ENCODE measurements around the gene SMIM20.

SMIM20 gene

GRCh38 chr4:25927361-25928195 is 13.6 kb downstream of the SMIM20 start:
- H3K9me3 ChIP-seq (ENCODE audit: control insufficient read depth, insufficient read depth, low read length), result no peaks in the 10 kb centered on the region
- no peaks in the 10 kb centered on the region for H3K27me3 ChIP-seq (ENCODE audit: control insufficient read depth, insufficient read depth, low read length)
- no peak overlapping the region for H3K27ac ChIP-seq (ENCODE audit: low read depth, low read length)
- 0 out of 2 replicates have a peak, but pooled peaks cover 7% of the 10 kb centered on the region for H3K4me1 ChIP-seq (ENCODE audit: control insufficient read depth, insufficient read depth, low read length)
- peaks cover 12% of the 10 kb centered on the region for H3K36me3 ChIP-seq (ENCODE audit: control insufficient read depth, insufficient read depth, low read length)
- no peak overlapping the region for H3K4me3 ChIP-seq (ENCODE audit: low read depth, low read length)
- H3K9ac ChIP-seq (ENCODE audit: low read depth, low read length), result no peak overlapping the region

DNA sequence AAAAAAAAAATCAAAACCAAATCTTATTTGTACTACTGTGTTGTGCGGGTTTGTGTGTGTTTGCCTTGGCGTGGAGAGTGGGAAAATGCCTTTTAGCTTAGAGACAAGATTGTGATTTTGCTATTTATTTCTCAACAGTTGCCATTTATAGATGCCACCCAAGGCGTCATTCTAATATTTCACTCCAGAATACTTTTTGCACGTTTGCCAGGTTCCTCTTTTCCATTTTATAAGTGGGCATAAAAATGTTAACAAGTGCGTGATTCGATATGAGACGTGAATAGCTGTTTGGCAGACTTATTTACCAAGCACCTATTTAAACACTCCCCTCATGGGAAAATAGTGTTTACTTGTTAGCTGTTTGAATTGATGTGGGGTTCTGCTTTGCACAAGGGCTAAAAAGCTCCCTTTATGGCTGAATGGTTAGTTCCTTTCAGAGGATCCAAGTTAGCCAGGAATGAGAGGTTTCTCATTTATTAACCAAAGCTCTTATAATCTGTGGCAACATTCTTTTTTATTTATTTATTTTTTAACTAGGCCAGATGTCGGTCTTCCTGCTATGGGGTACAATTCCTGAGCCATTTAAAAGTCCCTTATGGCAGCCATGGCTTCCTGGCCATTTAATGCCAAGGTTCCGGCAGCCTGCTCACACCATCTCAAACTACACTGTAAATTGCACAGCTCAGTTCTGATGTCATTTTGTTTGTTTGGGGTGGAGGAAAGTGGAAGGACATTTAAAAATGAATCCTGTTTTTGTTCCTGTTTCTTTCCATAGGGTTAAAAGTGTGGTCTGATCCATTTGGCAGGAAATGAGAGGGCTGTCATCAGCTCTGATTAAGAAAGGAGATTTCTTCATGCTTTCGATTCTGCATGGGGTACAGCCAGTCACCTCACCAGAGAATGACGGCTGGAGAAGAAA is 14.6 kb downstream of the SMIM20 start:
- Histone ChIP-seq H3K36me3 (ENCODE audit: control insufficient read depth, insufficient read depth, low read length) (peaks cover 11% of the 10 kb centered on the region), H3K27ac (ENCODE audit: low read depth, low read length) (no peak overlapping the region), H3K27me3 (ENCODE audit: control insufficient read depth, insufficient read depth, low read length) (no peaks in the 10 kb centered on the region)

DNA sequence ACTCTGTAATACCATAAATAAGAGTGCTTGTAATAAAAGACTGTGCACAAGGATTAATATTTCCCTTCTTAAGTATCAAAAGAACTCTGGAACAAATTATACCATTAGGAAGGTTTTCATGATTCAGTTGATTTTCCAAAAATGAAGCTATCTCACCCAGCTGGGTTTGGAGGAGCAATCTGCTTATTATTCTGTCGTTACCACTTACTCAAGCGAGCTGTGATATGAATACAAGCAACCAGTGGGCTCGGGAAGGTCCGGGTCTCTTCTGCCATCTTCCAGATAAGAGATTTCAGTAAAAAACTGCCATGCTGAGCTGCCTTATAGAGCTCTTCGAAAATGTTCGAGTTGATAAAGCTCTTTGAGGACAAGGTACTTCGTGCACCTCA is 15.3 kb downstream of the SMIM20 start:
- H3K4me1 ChIP-seq (ENCODE audit: control insufficient read depth, insufficient read depth, low read length), result 0 out of 2 replicates have a peak, but pooled peaks cover 7% of the 10 kb centered on the region
- no peak overlapping the region for H3K4me3 ChIP-seq (ENCODE audit: low read depth, low read length)
- peaks cover 11% of the 10 kb centered on the region for H3K36me3 ChIP-seq (ENCODE audit: control insufficient read depth, insufficient read depth, low read length)
- H3K27ac ChIP-seq (ENCODE audit: low read depth, low read length), result no peak overlapping the region
- no peaks in the 10 kb centered on the region for H3K27me3 ChIP-seq (ENCODE audit: control insufficient read depth, insufficient read depth, low read length)
- no peak overlapping the region for H3K9ac ChIP-seq (ENCODE audit: low read depth, low read length)
- no peaks in the 10 kb centered on the region for H3K9me3 ChIP-seq (ENCODE audit: control insufficient read depth, insufficient read depth, low read length)

More for the DNA sequence above, 14.6 kb downstream of the SMIM20 start:
- Histone ChIP-seq H3K9me3 (ENCODE audit: control insufficient read depth, insufficient read depth, low read length) (no peaks in the 10 kb centered on the region), H3K4me3 (ENCODE audit: low read depth, low read length) (no peak overlapping the region), H3K4me1 (ENCODE audit: control insufficient read depth, insufficient read depth, low read length) (0 out of 2 replicates have a peak, but pooled peaks cover 7% of the 10 kb centered on the region), H3K9ac (ENCODE audit: low read depth, low read length) (no peak overlapping the region)

DNA sequence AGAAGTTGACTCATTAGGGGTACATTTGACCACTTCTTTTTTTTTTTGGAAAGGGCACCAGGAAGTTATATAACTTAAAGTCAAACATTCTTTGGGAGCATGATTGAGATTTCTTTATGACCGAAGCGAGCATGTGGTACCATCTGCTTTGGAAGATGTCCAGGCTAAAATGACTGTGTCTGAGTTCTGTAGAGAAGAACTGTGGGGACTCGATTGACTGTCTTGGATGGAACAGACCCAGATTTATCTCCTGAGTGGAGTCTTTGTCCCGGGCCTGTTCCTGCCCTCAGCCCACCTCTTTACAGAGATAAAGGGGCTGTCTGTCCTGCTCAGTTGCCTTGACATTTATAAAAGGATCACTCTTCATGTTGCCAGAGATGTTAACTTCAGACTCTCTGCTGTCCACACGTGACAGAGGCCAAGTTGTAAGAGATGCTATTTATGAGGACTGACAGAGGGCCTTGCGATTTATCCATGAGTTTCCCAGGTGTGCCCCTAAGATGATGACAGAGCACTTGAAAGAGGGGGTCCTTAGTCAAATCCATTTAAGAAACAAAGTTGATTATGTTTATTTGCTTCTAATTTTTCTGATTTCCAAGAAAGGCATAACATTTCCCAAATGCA is 16.8 kb downstream of the SMIM20 start:
- H3K9ac ChIP-seq (ENCODE audit: low read depth, low read length), result no peak overlapping the region
- H3K4me3 ChIP-seq (ENCODE audit: low read depth, low read length), result no peak overlapping the region
- no peak overlapping the region for H3K27ac ChIP-seq (ENCODE audit: low read depth, low read length)
- H3K27me3 ChIP-seq (ENCODE audit: control insufficient read depth, insufficient read depth, low read length), result no peaks in the 10 kb centered on the region
- H3K4me1 ChIP-seq (ENCODE audit: control insufficient read depth, insufficient read depth, low read length), result 0 out of 2 replicates have a peak, but pooled peaks cover 7% of the 10 kb centered on the region
- peaks cover 11% of the 10 kb centered on the region for H3K36me3 ChIP-seq (ENCODE audit: control insufficient read depth, insufficient read depth, low read length)
- no peaks in the 10 kb centered on the region for H3K9me3 ChIP-seq (ENCODE audit: control insufficient read depth, insufficient read depth, low read length)

DNA sequence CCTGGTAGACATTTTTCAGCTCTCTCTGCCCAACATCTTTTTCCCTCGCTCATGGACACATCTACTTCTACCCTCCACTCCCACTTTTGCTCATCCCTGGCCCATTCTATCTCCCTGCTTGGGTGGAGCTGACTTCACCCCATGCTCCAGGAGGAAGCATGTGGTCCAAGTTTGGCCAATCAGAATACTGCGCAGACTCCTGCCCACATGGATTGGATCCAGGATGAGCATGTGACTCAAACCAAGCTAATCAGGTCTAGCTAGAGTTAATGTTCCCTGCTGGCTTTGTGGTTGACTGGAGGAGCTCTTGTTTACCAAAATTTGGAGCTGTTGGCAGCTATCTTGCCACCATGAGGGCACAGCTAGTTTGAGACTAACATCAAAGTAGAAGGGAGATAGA is 22.7 kb downstream of the SMIM20 start:
- no peaks in the 10 kb centered on the region for H3K36me3 ChIP-seq (ENCODE audit: control insufficient read depth, insufficient read depth, low read length)
- H3K27me3 ChIP-seq (ENCODE audit: control insufficient read depth, insufficient read depth, low read length), result no peaks in the 10 kb centered on the region
- no peaks in the 10 kb centered on the region for H3K4me1 ChIP-seq (ENCODE audit: control insufficient read depth, insufficient read depth, low read length)
- H3K27ac ChIP-seq (ENCODE audit: low read depth, low read length), result no peak overlapping the region
- H3K9me3 ChIP-seq (ENCODE audit: control insufficient read depth, insufficient read depth, low read length), result no peaks in the 10 kb centered on the region
- no peak overlapping the region for H3K9ac ChIP-seq (ENCODE audit: low read depth, low read length)
- no peak overlapping the region for H3K4me3 ChIP-seq (ENCODE audit: low read depth, low read length)

- Histone ChIP-seq H3K9me3 (ENCODE audit: control insufficient read depth, insufficient read depth, low read length) (no peaks in the 10 kb centered on the region), H3K27me3 (ENCODE audit: control insufficient read depth, insufficient read depth, low read length) (no peaks in the 10 kb centered on the region), H3K4me3 (ENCODE audit: low read depth, low read length) (no peak overlapping the region), H3K27ac (ENCODE audit: low read depth, low read length) (no peak overlapping the region), H3K9ac (ENCODE audit: low read depth, low read length) (no peak overlapping the region), H3K36me3 (ENCODE audit: control insufficient read depth, insufficient read depth, low read length) (no peaks in the 10 kb centered on the region), H3K4me1 (ENCODE audit: control insufficient read depth, insufficient read depth, low read length) (no peaks in the 10 kb centered on the region)
These were observed 23.8 kb downstream of the SMIM20 start for GRCh38 chr4:25937801-25938200.

GRCh38 chr4:25938366-25938765 is 24.3 kb downstream of the SMIM20 start:
- H3K36me3 ChIP-seq (ENCODE audit: control insufficient read depth, insufficient read depth, low read length), result no peaks in the 10 kb centered on the region
- no peaks in the 10 kb centered on the region for H3K27me3 ChIP-seq (ENCODE audit: control insufficient read depth, insufficient read depth, low read length)
- H3K9ac ChIP-seq (ENCODE audit: low read depth, low read length), result no peak overlapping the region
- no peak overlapping the region for H3K4me3 ChIP-seq (ENCODE audit: low read depth, low read length)
- H3K9me3 ChIP-seq (ENCODE audit: control insufficient read depth, insufficient read depth, low read length), result no peaks in the 10 kb centered on the region
- H3K27ac ChIP-seq (ENCODE audit: low read depth, low read length), result no peak overlapping the region
- H3K4me1 ChIP-seq (ENCODE audit: control insufficient read depth, insufficient read depth, low read length), result no peaks in the 10 kb centered on the region

DNA sequence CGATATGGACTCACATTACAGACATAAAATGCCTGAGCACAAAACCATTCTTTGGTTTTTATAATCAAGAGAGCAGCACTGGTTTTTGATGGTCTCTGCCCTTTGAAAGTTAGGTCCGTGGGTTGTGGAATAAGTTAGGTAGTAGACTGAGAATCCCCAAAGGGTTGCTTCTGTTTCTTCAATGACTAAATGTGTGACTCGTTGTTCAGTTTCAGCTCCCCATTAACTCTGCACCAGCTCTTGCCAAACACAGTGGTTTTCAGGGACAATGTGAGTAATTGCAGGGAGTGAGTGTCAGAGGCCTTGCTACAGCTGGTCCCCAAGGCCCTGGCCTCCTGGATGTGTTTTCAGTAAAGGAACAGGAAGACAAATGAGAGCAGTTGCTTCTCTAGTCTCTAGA is 24.8 kb downstream of the SMIM20 start:
- no peaks in the 10 kb centered on the region for H3K36me3 ChIP-seq (ENCODE audit: control insufficient read depth, insufficient read depth, low read length)
- H3K27ac ChIP-seq (ENCODE audit: low read depth, low read length), result no peak overlapping the region
- H3K4me3 ChIP-seq (ENCODE audit: low read depth, low read length), result no peak overlapping the region
- H3K9ac ChIP-seq (ENCODE audit: low read depth, low read length), result no peak overlapping the region
- no peaks in the 10 kb centered on the region for H3K9me3 ChIP-seq (ENCODE audit: control insufficient read depth, insufficient read depth, low read length)
- no peaks in the 10 kb centered on the region for H3K27me3 ChIP-seq (ENCODE audit: control insufficient read depth, insufficient read depth, low read length)
- H3K4me1 ChIP-seq (ENCODE audit: control insufficient read depth, insufficient read depth, low read length), result no peaks in the 10 kb centered on the region

DNA sequence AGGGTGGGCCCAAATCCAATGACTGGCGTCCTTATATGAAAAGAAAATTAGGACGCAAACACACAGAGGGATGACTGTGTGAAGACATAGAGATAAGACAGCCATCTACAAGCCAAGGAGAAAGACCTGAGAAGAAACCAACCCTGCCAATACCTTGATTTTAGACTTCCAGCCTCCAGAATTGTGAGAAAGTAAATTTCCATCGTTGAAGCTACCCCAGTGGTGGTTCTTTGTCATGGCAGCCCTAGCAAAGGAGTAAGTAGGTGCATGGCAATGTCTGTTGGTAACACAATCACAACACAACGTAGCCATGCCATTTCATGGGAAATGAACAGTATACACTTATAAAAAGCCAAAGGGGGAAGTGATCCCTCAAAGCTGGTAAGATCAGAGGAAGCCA is 25.3 kb downstream of the SMIM20 start:
- Histone ChIP-seq H3K4me3 (ENCODE audit: low read depth, low read length) (no peak overlapping the region), H3K36me3 (ENCODE audit: control insufficient read depth, insufficient read depth, low read length) (no peaks in the 10 kb centered on the region), H3K9ac (ENCODE audit: low read depth, low read length) (no peak overlapping the region), H3K27ac (ENCODE audit: low read depth, low read length) (no peak overlapping the region), H3K27me3 (ENCODE audit: control insufficient read depth, insufficient read depth, low read length) (no peaks in the 10 kb centered on the region), H3K9me3 (ENCODE audit: control insufficient read depth, insufficient read depth, low read length) (no peaks in the 10 kb centered on the region), H3K4me1 (ENCODE audit: control insufficient read depth, insufficient read depth, low read length) (no peaks in the 10 kb centered on the region)

DNA sequence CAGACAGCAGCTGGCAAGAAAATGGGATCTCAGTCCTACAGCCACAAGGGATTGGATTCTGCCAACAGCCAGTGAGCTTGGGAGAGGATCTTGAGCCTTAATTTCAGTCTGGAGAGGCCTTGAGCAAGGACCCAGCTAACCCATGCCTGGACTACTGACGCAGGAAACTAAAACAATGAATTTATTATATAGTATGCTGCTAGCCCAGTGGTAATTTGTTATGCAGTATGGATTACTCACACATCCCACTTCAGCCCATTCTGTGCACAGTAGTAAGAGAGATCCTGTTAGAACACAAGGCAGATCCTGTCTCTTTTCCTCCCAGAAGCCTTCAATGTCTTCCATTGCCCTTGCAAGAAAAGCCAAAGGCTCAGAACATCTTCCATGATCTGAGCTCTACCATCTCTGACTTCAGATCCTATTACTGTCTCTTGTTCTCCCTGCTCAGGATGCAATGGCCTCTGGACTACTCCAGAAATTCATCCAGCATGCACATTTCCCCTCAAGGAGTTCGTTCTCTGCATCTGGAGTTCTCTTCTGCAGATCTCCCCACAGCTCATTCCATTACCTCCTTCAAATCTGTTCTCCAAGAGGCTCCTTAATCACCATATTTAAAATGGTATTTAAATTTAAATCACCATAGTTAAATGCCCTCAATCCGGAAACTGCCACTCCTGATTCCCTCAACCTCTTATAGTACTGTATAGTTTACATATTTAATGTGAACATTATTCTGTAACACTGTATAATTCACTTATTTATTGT is 27.6 kb downstream of the SMIM20 start:
- H3K27ac ChIP-seq (ENCODE audit: low read depth, low read length), result no peak overlapping the region
- no peaks in the 10 kb centered on the region for H3K9me3 ChIP-seq (ENCODE audit: control insufficient read depth, insufficient read depth, low read length)
- H3K9ac ChIP-seq (ENCODE audit: low read depth, low read length), result no peak overlapping the region
- H3K4me1 ChIP-seq (ENCODE audit: control insufficient read depth, insufficient read depth, low read length), result no peaks in the 10 kb centered on the region
- no peak overlapping the region for H3K4me3 ChIP-seq (ENCODE audit: low read depth, low read length)
- no peaks in the 10 kb centered on the region for H3K36me3 ChIP-seq (ENCODE audit: control insufficient read depth, insufficient read depth, low read length)
- no peaks in the 10 kb centered on the region for H3K27me3 ChIP-seq (ENCODE audit: control insufficient read depth, insufficient read depth, low read length)
